ENCODE results near the gene TMEM150B. TPM values are rescaled to one million over a fixed set of nuclear protein-coding genes. Genes with fewer than 3 reads are reported as not detected.

Gene TMEM150B
- total and polyA plus RNA-seq, 2 donors, result 0.76 to 2.0 TPM

DNA sequence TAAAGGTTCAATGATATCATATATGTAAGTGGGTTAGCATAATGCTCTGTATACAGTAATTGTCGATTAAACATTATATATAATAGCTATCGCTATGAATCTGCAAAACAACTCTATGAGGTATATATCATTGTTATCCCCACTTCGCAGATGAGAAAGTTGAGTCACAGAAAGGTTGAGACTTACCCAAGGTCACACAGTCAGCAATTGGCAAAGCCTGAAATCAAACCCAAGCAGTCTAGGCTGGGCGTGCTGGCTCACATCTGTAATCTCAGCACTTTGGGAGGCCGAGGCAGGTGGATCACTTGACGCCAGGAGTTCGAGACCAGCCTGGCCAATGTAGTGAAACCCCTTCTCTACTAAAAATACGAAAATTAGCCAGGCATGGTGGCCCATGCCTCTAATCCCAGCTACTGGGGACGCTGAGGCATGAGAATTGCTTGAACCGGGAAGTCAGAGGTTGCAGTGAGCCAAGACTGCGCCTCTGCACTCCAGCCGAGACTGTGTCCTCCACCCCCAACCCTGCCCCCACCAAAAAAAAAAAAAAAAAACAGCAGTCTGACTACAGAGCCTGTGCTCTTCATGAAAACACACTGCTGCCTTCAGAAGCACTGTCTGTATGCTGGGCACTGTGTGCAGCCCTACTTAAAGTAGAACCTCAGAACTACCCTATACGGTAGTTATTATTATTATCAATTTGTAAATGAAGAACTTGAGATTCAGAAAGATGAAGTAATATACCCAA, 46.6 kb downstream of the TMEM150B start:
- Histone ChIP-seq H3K4me1 (ENCODE audit: control insufficient read depth in 2 of 2, insufficient read depth in 2 of 2, low read length in 2 of 2) (peaks cover 7 to 20% of the 10 kb centered on the region in 2 donors), H3K4me3 (ENCODE audit: low read length in 2 of 2) (no peak overlapping the region), H3K9me3 (ENCODE audit: control insufficient read depth in 2 of 2, insufficient read depth in 1 of 2, low read length in 1 of 2) (no peaks in the 10 kb centered on the region), H3K27ac (ENCODE audit: low read depth in 1 of 2, low read length in 1 of 2) (no peak overlapping the region), H3K27me3 (ENCODE audit: control insufficient read depth in 2 of 2, insufficient read depth in 1 of 2, low read length in 1 of 2) (peaks cover 0 to 8% of the 10 kb centered on the region in 2 donors), H3K36me3 (ENCODE audit: control insufficient read depth in 2 of 2, insufficient read depth in 2 of 2, low read length in 1 of 2) (peaks cover 12 to 22% of the 10 kb centered on the region in 2 donors)
- WGBS, result 96% methylated on average over 13 of the region's 13 CpGs
- DNase-seq (ENCODE audit: low read depth in 6 of 9, low spot score in 9 of 9), result no peak

DNA sequence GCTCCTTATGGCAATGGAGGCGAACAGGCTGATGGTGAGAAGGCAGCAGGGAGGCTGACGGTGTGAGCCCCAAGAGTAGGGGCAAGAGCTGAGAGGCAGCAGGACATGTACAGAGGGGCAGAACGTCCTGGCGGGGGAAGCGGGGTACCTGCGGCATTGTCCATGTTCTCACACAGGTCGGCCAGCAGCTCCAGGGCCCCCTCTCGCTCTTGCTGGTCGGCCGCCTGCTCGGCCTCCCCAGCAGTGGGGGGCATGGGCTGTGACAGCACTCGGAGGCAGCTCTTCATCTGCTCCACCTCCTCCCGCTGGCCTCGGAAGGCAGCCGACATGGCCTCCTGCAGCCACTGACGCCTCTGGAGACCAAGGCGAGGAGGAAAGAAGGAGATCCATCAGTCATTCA, 47.6 kb downstream of the TMEM150B start:
- Histone ChIP-seq H3K4me3 (ENCODE audit: low read length in 2 of 2) (no peak overlapping the region), H3K27me3 (ENCODE audit: control insufficient read depth in 2 of 2, insufficient read depth in 1 of 2, low read length in 1 of 2) (no peaks in the 10 kb centered on the region), H3K36me3 (ENCODE audit: control insufficient read depth in 2 of 2, insufficient read depth in 2 of 2, low read length in 1 of 2) (peaks cover 16 to 30% of the 10 kb centered on the region in 2 donors), H3K27ac (ENCODE audit: low read depth in 1 of 2, low read length in 1 of 2) (no peak overlapping the region), H3K9me3 (ENCODE audit: control insufficient read depth in 2 of 2, insufficient read depth in 1 of 2, low read length in 1 of 2) (no peaks in the 10 kb centered on the region), H3K4me1 (ENCODE audit: control insufficient read depth in 2 of 2, insufficient read depth in 2 of 2, low read length in 2 of 2) (peaks cover 7 to 16% of the 10 kb centered on the region in 2 donors)
- 98% methylated on average over 17 of the region's 17 CpGs for WGBS
- DNase-seq (ENCODE audit: low read depth in 6 of 9, low spot score in 9 of 9), result no peak

DNA sequence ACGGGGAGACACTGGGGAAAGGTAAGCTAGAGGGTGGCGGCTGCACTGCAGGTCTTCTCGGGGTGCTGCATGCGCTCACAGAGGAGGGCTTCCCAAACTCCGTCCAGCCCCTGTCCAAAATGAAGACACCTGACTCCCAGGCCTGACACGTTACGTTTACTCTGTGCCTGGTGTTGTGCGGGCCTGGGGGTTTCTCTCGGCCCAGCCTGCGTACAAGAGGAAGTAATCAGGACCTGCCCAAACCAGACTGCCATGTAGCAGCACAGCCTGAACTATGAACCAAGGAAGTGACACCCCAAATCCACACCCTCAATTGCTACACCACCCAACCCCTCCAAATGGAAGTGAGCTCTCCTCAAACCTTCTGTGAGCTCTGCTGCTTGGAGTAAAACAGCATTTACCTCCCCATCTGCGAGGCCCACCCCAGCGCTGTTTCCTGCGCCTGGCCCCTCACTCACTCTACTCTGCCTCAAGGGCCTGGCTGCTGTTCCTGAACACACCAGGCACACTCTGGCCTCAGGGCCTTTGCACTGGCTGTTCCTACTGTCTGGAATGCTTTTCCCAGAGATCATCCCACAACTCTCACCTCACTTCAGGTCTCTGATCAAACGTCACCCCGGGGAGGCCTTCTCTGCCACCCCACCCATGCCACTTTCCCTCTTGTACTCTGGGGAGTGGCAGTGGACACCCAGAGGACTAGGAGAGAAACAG, 48.3 kb downstream of the TMEM150B start:
- no peak for DNase-seq (ENCODE audit: low read depth in 6 of 9, low spot score in 9 of 9)
- Histone ChIP-seq H3K9me3 (ENCODE audit: control insufficient read depth in 2 of 2, insufficient read depth in 1 of 2, low read length in 1 of 2) (no peaks in the 10 kb centered on the region), H3K4me3 (ENCODE audit: low read length in 2 of 2) (no peak overlapping the region), H3K27ac (ENCODE audit: low read depth in 1 of 2, low read length in 1 of 2) (peak overlapping the region; percentile 38 to 43), H3K4me1 (ENCODE audit: control insufficient read depth in 2 of 2, insufficient read depth in 2 of 2, low read length in 2 of 2) (peaks cover 7 to 16% of the 10 kb centered on the region in 2 donors), H3K27me3 (ENCODE audit: control insufficient read depth in 2 of 2, insufficient read depth in 1 of 2, low read length in 1 of 2) (no peaks in the 10 kb centered on the region), H3K36me3 (ENCODE audit: control insufficient read depth in 2 of 2, insufficient read depth in 2 of 2, low read length in 1 of 2) (peaks cover 16 to 36% of the 10 kb centered on the region in 2 donors)
- WGBS, result 93% methylated on average over 15 of the region's 15 CpGs

DNA sequence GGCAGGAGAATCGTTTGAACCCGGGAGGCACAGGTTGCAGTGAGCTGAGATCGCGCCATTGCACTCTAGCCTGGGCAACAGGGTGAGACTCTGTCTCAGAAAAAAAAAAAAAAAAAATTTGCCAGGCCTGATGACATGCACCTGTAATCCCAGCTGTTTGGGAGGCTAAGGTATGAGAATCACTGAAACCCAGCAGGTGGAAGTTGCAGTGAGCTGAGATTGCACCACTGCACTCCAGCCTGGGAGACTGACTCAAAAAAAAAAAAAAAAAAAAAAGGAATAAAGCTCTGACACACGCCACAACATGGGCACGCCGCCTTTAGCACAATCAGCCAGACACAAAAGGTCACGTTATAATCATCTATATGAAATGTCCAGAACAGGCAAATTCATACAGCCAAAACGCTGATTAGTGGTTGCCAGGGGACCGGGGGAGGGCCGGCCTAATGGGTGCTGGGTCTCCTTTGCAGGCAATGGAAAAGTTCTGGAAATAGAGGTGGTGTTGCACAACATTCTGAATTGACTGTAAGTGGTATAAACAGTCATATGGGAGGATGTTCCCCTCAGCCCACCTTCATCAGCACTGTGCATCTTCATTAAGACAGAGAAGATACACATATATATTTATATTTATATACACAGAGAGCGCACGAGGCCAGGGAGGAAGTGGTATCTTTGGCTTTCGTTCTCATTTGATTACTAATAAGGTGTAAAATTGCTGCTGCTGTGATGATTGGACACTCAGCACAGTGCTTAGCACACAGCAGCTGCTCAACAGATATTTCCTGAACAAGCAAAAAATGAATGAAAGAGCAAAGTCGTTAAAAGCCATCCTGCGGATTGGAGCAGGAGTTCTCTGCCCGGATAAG, 49.1 kb downstream of the TMEM150B start:
- H3K27ac ChIP-seq (ENCODE audit: low read depth in 1 of 2, low read length in 1 of 2), result peak overlapping the region in 1 of 2 donors; percentile 43
- no peak overlapping the region for H3K4me3 ChIP-seq (ENCODE audit: low read length in 2 of 2)

DNA sequence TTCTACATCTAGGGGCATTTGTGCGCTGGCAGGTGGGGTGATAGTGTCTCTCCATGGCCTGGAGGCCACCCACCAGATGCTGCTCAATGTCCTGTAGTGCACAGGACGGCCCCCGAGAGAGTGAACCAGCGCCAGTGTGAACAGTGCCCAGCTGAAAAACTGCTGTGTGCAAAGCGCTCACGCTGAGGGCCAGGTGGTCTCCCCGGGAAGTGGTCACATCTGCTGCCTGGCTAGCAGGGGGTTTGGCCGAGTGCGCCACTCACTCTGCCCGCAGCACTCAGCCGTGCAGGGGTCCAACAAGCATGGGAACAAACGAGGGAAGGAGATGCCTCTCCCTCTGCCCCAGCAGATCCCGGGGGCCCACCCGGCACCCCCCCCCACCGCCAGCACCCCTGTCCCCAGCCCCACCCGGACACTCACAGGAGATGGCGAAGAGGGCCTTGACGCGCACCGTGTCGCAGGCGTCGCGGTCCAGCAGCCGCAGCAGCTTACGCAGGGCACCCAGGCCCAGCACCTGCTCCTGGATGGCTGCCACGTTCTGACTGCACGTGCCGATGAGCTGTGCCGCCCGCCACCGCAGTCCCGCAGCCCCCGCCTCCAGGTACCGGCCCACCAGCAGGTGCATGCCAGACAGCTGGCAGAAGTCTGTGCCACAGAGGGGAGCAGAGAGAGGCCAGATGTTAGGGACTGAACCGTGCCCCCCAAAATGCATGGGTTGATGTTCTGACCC, 51.0 kb downstream of the TMEM150B start:
- Histone ChIP-seq H3K27ac (ENCODE audit: low read depth in 1 of 2, low read length in 1 of 2) (no peak overlapping the region), H3K9me3 (ENCODE audit: control insufficient read depth in 2 of 2, insufficient read depth in 1 of 2, low read length in 1 of 2) (no peaks in the 10 kb centered on the region), H3K36me3 (ENCODE audit: control insufficient read depth in 2 of 2, insufficient read depth in 2 of 2, low read length in 1 of 2) (peaks cover 16 to 36% of the 10 kb centered on the region in 2 donors), H3K27me3 (ENCODE audit: control insufficient read depth in 2 of 2, insufficient read depth in 1 of 2, low read length in 1 of 2) (no peaks in the 10 kb centered on the region), H3K4me3 (ENCODE audit: low read length in 2 of 2) (no peak overlapping the region), H3K4me1 (ENCODE audit: control insufficient read depth in 2 of 2, insufficient read depth in 2 of 2, low read length in 2 of 2) (peaks cover 3 to 4% of the 10 kb centered on the region in 2 donors)
- DNase-seq (ENCODE audit: low read depth in 6 of 9, low spot score in 9 of 9), result no peak
- WGBS, result 98% methylated on average over 36 of the region's 36 CpGs

More for the DNA sequence above, 49.1 kb downstream of the TMEM150B start:
- Histone ChIP-seq H3K36me3 (ENCODE audit: control insufficient read depth in 2 of 2, insufficient read depth in 2 of 2, low read length in 1 of 2) (peaks cover 16 to 36% of the 10 kb centered on the region in 2 donors), H3K9me3 (ENCODE audit: control insufficient read depth in 2 of 2, insufficient read depth in 1 of 2, low read length in 1 of 2) (no peaks in the 10 kb centered on the region), H3K4me1 (ENCODE audit: control insufficient read depth in 2 of 2, insufficient read depth in 2 of 2, low read length in 2 of 2) (peaks cover 7 to 16% of the 10 kb centered on the region in 2 donors), H3K27me3 (ENCODE audit: control insufficient read depth in 2 of 2, insufficient read depth in 1 of 2, low read length in 1 of 2) (no peaks in the 10 kb centered on the region)
- 91% methylated on average over 17 of the region's 17 CpGs for WGBS
- DNase-seq (ENCODE audit: low read depth in 6 of 9, low spot score in 9 of 9), result no peak

DNA sequence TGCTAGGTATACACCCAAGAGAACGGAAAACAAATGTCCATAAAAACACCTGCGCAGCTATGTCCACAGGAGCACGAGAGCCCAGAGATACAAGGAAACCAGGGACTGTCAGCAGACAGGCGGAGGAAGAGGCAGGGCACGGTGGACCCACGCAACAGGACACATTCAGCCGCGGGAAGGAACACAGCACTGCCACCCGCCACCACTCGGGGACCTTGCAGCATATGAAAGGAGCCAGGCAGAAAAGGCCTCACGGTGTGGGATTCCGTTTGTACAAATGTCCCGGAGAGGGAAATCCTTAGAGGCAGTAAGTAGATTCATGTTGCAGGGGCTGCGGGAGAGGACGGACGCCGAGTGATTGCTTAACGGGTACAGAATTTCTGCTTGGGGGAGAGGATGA, 53.0 kb downstream of the TMEM150B start:
- no peak overlapping the region for H3K27ac ChIP-seq (ENCODE audit: low read depth in 1 of 2, low read length in 1 of 2)
- DNase-seq (ENCODE audit: low read depth in 6 of 9, low spot score in 9 of 9), result no peak
- H3K36me3 ChIP-seq (ENCODE audit: control insufficient read depth in 2 of 2, insufficient read depth in 2 of 2, low read length in 1 of 2), result peaks cover 10 to 31% of the 10 kb centered on the region in 2 donors
- WGBS, result 98% methylated on average over 18 of the region's 18 CpGs
- no peaks in the 10 kb centered on the region for H3K27me3 ChIP-seq (ENCODE audit: control insufficient read depth in 2 of 2, insufficient read depth in 1 of 2, low read length in 1 of 2)
- no peaks in the 10 kb centered on the region for H3K9me3 ChIP-seq (ENCODE audit: control insufficient read depth in 2 of 2, insufficient read depth in 1 of 2, low read length in 1 of 2)
- no peaks in the 10 kb centered on the region for H3K4me1 ChIP-seq (ENCODE audit: control insufficient read depth in 2 of 2, insufficient read depth in 2 of 2, low read length in 2 of 2)
- no peak overlapping the region for H3K4me3 ChIP-seq (ENCODE audit: low read length in 2 of 2)

DNA sequence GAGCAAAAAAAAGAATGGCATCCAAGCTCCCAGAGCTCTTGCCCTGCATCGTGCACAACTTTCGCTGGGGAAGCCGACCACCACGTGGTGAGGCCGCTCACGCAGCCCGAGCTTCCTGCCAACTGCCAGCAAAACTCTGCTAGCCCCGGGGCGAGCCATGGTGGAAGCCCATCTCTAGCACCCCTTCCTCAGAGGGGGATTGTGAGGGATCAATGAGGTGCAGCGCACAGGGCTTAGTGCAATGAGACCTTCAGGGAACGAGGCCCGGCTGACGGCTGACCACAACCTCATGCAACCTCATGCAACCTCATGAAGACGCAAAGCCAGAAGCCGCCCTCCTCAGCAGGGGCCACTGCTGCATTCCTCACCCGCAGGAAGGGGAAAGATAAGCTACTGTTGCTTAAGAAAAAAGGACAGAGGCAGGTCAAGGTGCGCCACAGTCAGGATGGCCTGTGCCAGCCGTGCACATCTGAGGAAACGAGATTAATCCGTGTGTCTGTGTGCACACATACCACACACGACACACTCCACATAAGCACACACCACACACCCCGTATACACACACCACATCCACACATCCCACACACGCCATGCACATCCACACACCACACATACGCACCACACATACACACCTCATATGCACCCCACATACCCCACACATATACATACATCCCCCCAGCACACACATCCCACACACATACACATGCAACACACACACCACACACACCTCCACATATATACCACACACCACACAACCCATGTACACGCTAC, 54.8 kb downstream of the TMEM150B start:
- 98% methylated on average over 25 of the region's 25 CpGs for WGBS
- peaks cover 10 to 29% of the 10 kb centered on the region in 2 donors for H3K36me3 ChIP-seq (ENCODE audit: control insufficient read depth in 2 of 2, insufficient read depth in 2 of 2, low read length in 1 of 2)

DNA sequence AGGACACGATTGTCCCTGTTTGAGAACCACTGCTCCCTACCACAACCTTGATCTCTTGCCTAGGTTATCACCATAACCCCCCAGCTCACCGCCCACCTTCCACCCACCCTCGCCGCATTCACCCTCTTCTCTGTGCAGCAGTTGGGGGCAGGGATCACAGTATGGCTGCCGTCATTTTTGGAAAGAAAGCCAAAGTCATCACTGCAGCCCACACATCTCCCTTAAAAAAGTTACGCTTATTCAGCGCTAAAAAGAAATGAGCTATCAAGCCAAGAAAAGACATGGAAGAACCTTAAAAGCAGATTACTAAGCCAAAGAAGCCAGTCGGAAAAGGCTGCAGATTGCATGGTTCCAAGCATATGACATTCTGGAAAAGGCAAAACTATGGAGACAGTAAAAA, 55.8 kb downstream of the TMEM150B start:
- Histone ChIP-seq H3K27me3 (ENCODE audit: control insufficient read depth in 2 of 2, insufficient read depth in 1 of 2, low read length in 1 of 2) (no peaks in the 10 kb centered on the region), H3K36me3 (ENCODE audit: control insufficient read depth in 2 of 2, insufficient read depth in 2 of 2, low read length in 1 of 2) (peaks cover 5 to 26% of the 10 kb centered on the region in 2 donors), H3K9me3 (ENCODE audit: control insufficient read depth in 2 of 2, insufficient read depth in 1 of 2, low read length in 1 of 2) (no peaks in the 10 kb centered on the region), H3K4me1 (ENCODE audit: control insufficient read depth in 2 of 2, insufficient read depth in 2 of 2, low read length in 2 of 2) (no peaks in the 10 kb centered on the region), H3K27ac (ENCODE audit: low read depth in 1 of 2, low read length in 1 of 2) (no peak overlapping the region), H3K4me3 (ENCODE audit: low read length in 2 of 2) (no peak overlapping the region)
- no peak for DNase-seq (ENCODE audit: low read depth in 6 of 9, low spot score in 9 of 9)
- WGBS, result 95% methylated on average over 8 of the region's 8 CpGs

More for the DNA sequence above, 54.8 kb downstream of the TMEM150B start:
- Histone ChIP-seq H3K4me1 (ENCODE audit: control insufficient read depth in 2 of 2, insufficient read depth in 2 of 2, low read length in 2 of 2) (no peaks in the 10 kb centered on the region), H3K27me3 (ENCODE audit: control insufficient read depth in 2 of 2, insufficient read depth in 1 of 2, low read length in 1 of 2) (no peaks in the 10 kb centered on the region), H3K9me3 (ENCODE audit: control insufficient read depth in 2 of 2, insufficient read depth in 1 of 2, low read length in 1 of 2) (no peaks in the 10 kb centered on the region), H3K4me3 (ENCODE audit: low read length in 2 of 2) (no peak overlapping the region), H3K27ac (ENCODE audit: low read depth in 1 of 2, low read length in 1 of 2) (no peak overlapping the region)
- no peak for DNase-seq (ENCODE audit: low read depth in 6 of 9, low spot score in 9 of 9)
